Hematopoietic multipotent progenitor cell treated with erythropoietin and hydrocortisone succinate and interleukin-3 and kit ligand, for 4 days (in vitro differentiated cells): ENCODE measurements around the gene CCNB2.

Experiments
- DNase-seq: peaks from one replicate; pipeline ENCODE4 v3.0.0-alpha.2; 2015

Gene CCNB2

GRCh38 chr15:59169251-59169708, 64.3 kb downstream of the CCNB2 start:
- peak; percentile 26 for DNase-seq

- DNase-seq: peak; percentile 6
Observed at GRCh38 chr15:59170295-59171066, 65.5 kb downstream of the CCNB2 start.

GRCh38 chr15:59171067-59171397, 66.1 kb downstream of the CCNB2 start:
- DNase-seq: no peak

- DNase-seq: no peak
Observed at GRCh38 chr15:59172289-59172901, 67.4 kb downstream of the CCNB2 start.

GRCh38 chr15:59173194-59173593, 68.2 kb downstream of the CCNB2 start:
- no peak for DNase-seq

GRCh38 chr15:59174151-59174834, 69.3 kb downstream of the CCNB2 start:
- DNase-seq: no peak
